HepG2 (cell line): Measurements from ENCODE around the gene KLHL18.

Experiments
- ARID2 ChIP-seq: sonication (generic); formaldehyde crosslinking; IDR thresholded peaks from 2 replicates; pipeline ENCODE4 v1.8.1; 2022; ENCODE audit warnings: mild to moderate bottlenecking, missing genetic modification reagents, borderline replicate concordance
- KLF16 ChIP-seq, 2 experiments: sonication (generic) in 1 of 2; formaldehyde crosslinking in 1 of 2; IDR thresholded peaks; 2 replicates each; pipeline versions ENCODE4 v1.6.1 to v1.8.0; 2016 to 2023; ENCODE audit warnings: missing genetic modification reagents in 2 of 2, missing compliant biosample characterization in 1 of 2
- MXI1 ChIP-seq: IDR thresholded peaks from 3 replicates; pipeline ENCODE4 v1.6.1; 2012; ENCODE audit warnings: low read depth, low read length, inconsistent platforms, borderline replicate concordance
- NCOA1 ChIP-seq: sonication (generic); formaldehyde crosslinking; IDR thresholded peaks from 2 replicates; pipeline ENCODE4 v1.9.0; 2021; ENCODE audit warnings: missing genetic modification reagents
- PAX8 ChIP-seq: sonication (generic); formaldehyde crosslinking; IDR thresholded peaks from 2 replicates; pipeline ENCODE4 v1.8.0; 2022; ENCODE audit warnings: mild to moderate bottlenecking, missing genetic modification reagents, borderline replicate concordance
- RFX5 ChIP-seq: IDR thresholded peaks from 2 replicates; pipeline ENCODE4 v1.6.1; 2011; ENCODE audit warnings: low read depth, low read length, improper control_type of control experiment
- SMARCE1 ChIP-seq: fragments of 450-650 bp; IDR thresholded peaks from 2 replicates; pipeline ENCODE4 v1.6.1; 2017; ENCODE audit warnings: borderline replicate concordance
- SSRP1 ChIP-seq: IDR thresholded peaks from 2 replicates; pipeline ENCODE4 v1.6.1; 2016; ENCODE audit warnings: control low read depth
- ZNF232 ChIP-seq: sonication (generic); formaldehyde crosslinking; IDR thresholded peaks from 2 replicates; pipeline ENCODE4 v1.4.0; 2020; ENCODE audit warnings: missing genetic modification reagents, borderline replicate concordance
- ZSCAN31 ChIP-seq: sonication (generic); formaldehyde crosslinking; IDR thresholded peaks from 2 replicates; pipeline ENCODE4 v1.5.0; 2020; ENCODE audit warnings: low read depth, mild to moderate bottlenecking, missing genetic modification reagents
- TF ChIP-seq, protein P1 (sequence below): sonication (generic); formaldehyde crosslinking; IDR thresholded peaks from 2 replicates; pipeline ENCODE4 v1.8.1; 2023; ENCODE audit warnings: mild to moderate bottlenecking, missing genetic modification reagents, borderline replicate concordance
- TF ChIP-seq, protein P2 (sequence below): sonication (generic); formaldehyde crosslinking; IDR thresholded peaks from 2 replicates; pipeline ENCODE4 v1.8.1; 2022; ENCODE audit warnings: mild to moderate bottlenecking, missing genetic modification reagents
- TF ChIP-seq, protein P3 (sequence below): sonication (generic); formaldehyde crosslinking; IDR thresholded peaks from 2 replicates; pipeline ENCODE4 v1.5.0; 2020; ENCODE audit warnings: mild to moderate bottlenecking, missing genetic modification reagents, moderate library complexity

DNA sequence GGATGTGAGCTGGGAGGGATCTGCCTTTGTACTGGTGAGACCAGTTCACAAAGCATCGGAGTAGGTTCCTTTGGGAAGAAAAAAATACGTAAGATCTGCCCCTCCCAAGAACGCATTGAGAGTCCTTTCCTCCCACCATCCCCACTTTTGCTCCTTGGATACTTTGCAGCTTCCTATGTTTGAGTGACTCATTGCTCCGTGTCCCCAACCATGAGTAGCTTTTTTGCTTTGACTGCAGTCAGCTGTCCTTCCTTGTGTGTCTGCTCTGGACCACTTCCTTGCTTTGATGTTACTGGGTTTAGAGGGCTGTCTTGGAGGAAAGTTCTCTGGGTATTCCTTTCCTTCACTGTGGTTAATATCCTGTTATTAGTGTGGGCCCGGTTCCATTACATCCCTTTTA is 54.9 kb downstream of the KLHL18 start:
- TF ChIP-seq ARID2 (no peak), SMARCE1 (no peak), NCOA1 (CRISPR knock-in tag) (no peak), MXI1 (no peak), ZSCAN31 (CRISPR knock-in tag) (no peak), PAX8 (CRISPR knock-in tag) (no peak), ZNF232 (CRISPR knock-in tag) (no peak), RFX5 (no peak), KLF16 (CRISPR knock-in tag; IDR thresholded peaks at IDR 0.05) (no peak), SSRP1 (CRISPR knock-in tag) (no peak)
- TF ChIP-seq, protein P1, sequence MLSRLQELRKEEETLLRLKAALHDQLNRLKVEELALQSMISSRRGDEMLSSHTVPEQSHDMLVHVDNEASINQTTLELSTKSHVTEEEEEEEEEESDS (CRISPR knock-in tag), result no peak
- TF ChIP-seq, protein P2, sequence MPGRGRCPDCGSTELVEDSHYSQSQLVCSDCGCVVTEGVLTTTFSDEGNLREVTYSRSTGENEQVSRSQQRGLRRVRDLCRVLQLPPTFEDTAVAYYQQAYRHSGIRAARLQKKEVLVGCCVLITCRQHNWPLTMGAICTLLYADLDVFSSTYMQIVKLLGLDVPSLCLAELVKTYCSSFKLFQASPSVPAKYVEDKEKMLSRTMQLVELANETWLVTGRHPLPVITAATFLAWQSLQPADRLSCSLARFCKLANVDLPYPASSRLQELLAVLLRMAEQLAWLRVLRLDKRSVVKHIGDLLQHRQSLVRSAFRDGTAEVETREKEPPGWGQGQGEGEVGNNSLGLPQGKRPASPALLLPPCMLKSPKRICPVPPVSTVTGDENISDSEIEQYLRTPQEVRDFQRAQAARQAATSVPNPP (CRISPR knock-in tag), result no peak
- TF ChIP-seq, protein P3, sequence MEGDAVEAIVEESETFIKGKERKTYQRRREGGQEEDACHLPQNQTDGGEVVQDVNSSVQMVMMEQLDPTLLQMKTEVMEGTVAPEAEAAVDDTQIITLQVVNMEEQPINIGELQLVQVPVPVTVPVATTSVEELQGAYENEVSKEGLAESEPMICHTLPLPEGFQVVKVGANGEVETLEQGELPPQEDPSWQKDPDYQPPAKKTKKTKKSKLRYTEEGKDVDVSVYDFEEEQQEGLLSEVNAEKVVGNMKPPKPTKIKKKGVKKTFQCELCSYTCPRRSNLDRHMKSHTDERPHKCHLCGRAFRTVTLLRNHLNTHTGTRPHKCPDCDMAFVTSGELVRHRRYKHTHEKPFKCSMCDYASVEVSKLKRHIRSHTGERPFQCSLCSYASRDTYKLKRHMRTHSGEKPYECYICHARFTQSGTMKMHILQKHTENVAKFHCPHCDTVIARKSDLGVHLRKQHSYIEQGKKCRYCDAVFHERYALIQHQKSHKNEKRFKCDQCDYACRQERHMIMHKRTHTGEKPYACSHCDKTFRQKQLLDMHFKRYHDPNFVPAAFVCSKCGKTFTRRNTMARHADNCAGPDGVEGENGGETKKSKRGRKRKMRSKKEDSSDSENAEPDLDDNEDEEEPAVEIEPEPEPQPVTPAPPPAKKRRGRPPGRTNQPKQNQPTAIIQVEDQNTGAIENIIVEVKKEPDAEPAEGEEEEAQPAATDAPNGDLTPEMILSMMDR (CRISPR knock-in tag), result no peak
